HepG2 (cell line): ENCODE data around the gene CCDC9B. TPM values are rescaled to one million over a fixed set of nuclear protein-coding genes. Genes with fewer than 3 reads are reported as not detected.

Source experiments
- BCL6 ChIP-seq: IDR thresholded peaks from 2 replicates; pipeline ENCODE4 v1.6.1; 2016; ENCODE audit warnings: missing genetic modification reagents, missing compliant biosample characterization
- BRCA1 ChIP-seq: sonication (generic); formaldehyde crosslinking; IDR thresholded peaks from 2 replicates; pipeline ENCODE4 v1.4.0; 2020; ENCODE audit warnings: missing genetic modification reagents
- DPF2 ChIP-seq: sonication (generic); formaldehyde crosslinking; IDR thresholded peaks from 2 replicates; pipeline ENCODE4 v1.4.0; 2020; ENCODE audit warnings: mild to moderate bottlenecking, low read depth, missing genetic modification reagents, borderline replicate concordance
- ETV6 ChIP-seq: sonication (generic); formaldehyde crosslinking; conservative IDR thresholded peaks from 2 replicates; pipeline ENCODE4 v1.4.0; 2020; ENCODE audit warnings: missing genetic modification reagents
- GABPA ChIP-seq, 2 experiments: IDR thresholded peaks; 2 replicates each; pipeline ENCODE4 v1.6.1; 2011 to 2016; ENCODE audit warnings: low read depth in 2 of 2, low read length in 1 of 2, missing biosample characterization in 1 of 2, missing genetic modification characterization in 1 of 2
- KLF6 ChIP-seq: IDR thresholded peaks from 2 replicates; pipeline ENCODE4 v1.8.0; 2016; ENCODE audit warnings: missing biosample characterization, missing genetic modification reagents
- MAZ ChIP-seq, 2 experiments: sonication (generic) in 1 of 2; formaldehyde crosslinking in 1 of 2; IDR thresholded peaks; 2 replicates each; pipeline versions ENCODE4 v1.5.0 to v1.6.1; 2012 to 2020; ENCODE audit warnings: low read depth in 2 of 2, mild to moderate bottlenecking in 2 of 2, borderline replicate concordance in 1 of 2, improper control_type of control experiment in 1 of 2, low read length in 1 of 2, missing genetic modification reagents in 1 of 2, moderate library complexity in 1 of 2
- RFX5 ChIP-seq: IDR thresholded peaks from 2 replicates; pipeline ENCODE4 v1.6.1; 2011; ENCODE audit warnings: low read depth, low read length, improper control_type of control experiment
- SIN3A ChIP-seq: IDR thresholded peaks from 2 replicates; pipeline ENCODE4 v1.6.1; 2011; ENCODE audit warnings: low read depth, mild to moderate bottlenecking, control low read depth, low read length, borderline replicate concordance
- ZBTB7B ChIP-seq: sonication (generic); formaldehyde crosslinking; IDR thresholded peaks from 2 replicates; pipeline ENCODE4 v1.4.0; 2020; ENCODE audit warnings: missing genetic modification reagents
- ZFP82 ChIP-seq: sonication (generic); formaldehyde crosslinking; IDR thresholded peaks from 2 replicates; pipeline ENCODE4 v1.5.1; 2020; ENCODE audit warnings: mild to moderate bottlenecking, missing genetic modification reagents, borderline replicate concordance
- ZNF10 ChIP-seq: sonication (generic); formaldehyde crosslinking; IDR thresholded peaks from 2 replicates; pipeline ENCODE4 v1.4.0; 2020; ENCODE audit warnings: mild to moderate bottlenecking, low read depth, missing genetic modification reagents, borderline replicate concordance
- ZNF234 ChIP-seq: sonication (generic); formaldehyde crosslinking; conservative IDR thresholded peaks from 2 replicates; pipeline ENCODE4 v1.5.1; 2020; ENCODE audit warnings: mild to moderate bottlenecking, missing genetic modification reagents
- ZNF468 ChIP-seq: sonication (generic); formaldehyde crosslinking; IDR thresholded peaks from 2 replicates; pipeline ENCODE4 v1.8.0; 2022; ENCODE audit warnings: mild to moderate bottlenecking, moderate library complexity, missing genetic modification reagents
- polyA plus RNA-seq, 8 experiments: library from polyadenylated mRNA; depleted of rRNA in 3 of 8; stranded (reverse) in 7 of 8; unstranded in 1 of 8; fragments of >200 nt; fragmentation: Illumina TruSeq in 4 of 8; extraction: Trizol in 4 of 8; gene quantifications; 2 replicates each; pipeline versions ENCODE4 v1.2.1 to v1.2.3, GENCODE V29; 2011 to 2016; ENCODE audit warnings: low read depth in 4 of 8, missing spikeins in 1 of 8, mixed read lengths in 1 of 8; ENCODE audit not compliant: insufficient read depth in 1 of 8
- total RNA-seq, 5 experiments: library from RNA; depleted of rRNA; stranded (reverse); fragments of >200 nt; fragmentation: Illumina TruSeq; extraction: Trizol; gene quantifications; 2 replicates each; pipeline ENCODE4 v1.2.3, GENCODE V29; 2016; ENCODE audit warnings: low read depth in 1 of 5
- TF ChIP-seq, protein P1 (sequence below), 2 experiments: IDR thresholded peaks; 2 replicates each; pipeline ENCODE4 v1.6.1; 2011 to 2012; ENCODE audit warnings: low read length in 2 of 2, borderline replicate concordance in 1 of 2, low read depth in 1 of 2, mild to moderate bottlenecking in 1 of 2, moderate library complexity in 1 of 2
- TF ChIP-seq, protein P2 (sequence below): sonication (generic); formaldehyde crosslinking; IDR thresholded peaks from 2 replicates; pipeline ENCODE4 v1.5.1; 2020; ENCODE audit warnings: mild to moderate bottlenecking, moderate library complexity, missing genetic modification reagents
- TF ChIP-seq, protein P3 (sequence below): sonication (generic); formaldehyde crosslinking; IDR thresholded peaks from 2 replicates; pipeline ENCODE4 v1.4.0; 2020; ENCODE audit warnings: missing genetic modification reagents, mild to moderate bottlenecking, borderline replicate concordance
- TF ChIP-seq, protein P4 (sequence below): sonication (generic); formaldehyde crosslinking; IDR thresholded peaks from 2 replicates; pipeline ENCODE4 v1.4.0; 2020; ENCODE audit warnings: mild to moderate bottlenecking, missing genetic modification reagents
- TF ChIP-seq, protein P5 (sequence below): sonication (generic); formaldehyde crosslinking; IDR thresholded peaks from 2 replicates; pipeline ENCODE4 v1.5.0; 2020; ENCODE audit warnings: missing genetic modification reagents

CCDC9B gene
- total and polyA plus RNA-seq, 2 of the 13 experiments (the other 11 are each of a cell fraction or from before 2014, with no cell fraction given): 0.98 to 1.6 TPM

DNA sequence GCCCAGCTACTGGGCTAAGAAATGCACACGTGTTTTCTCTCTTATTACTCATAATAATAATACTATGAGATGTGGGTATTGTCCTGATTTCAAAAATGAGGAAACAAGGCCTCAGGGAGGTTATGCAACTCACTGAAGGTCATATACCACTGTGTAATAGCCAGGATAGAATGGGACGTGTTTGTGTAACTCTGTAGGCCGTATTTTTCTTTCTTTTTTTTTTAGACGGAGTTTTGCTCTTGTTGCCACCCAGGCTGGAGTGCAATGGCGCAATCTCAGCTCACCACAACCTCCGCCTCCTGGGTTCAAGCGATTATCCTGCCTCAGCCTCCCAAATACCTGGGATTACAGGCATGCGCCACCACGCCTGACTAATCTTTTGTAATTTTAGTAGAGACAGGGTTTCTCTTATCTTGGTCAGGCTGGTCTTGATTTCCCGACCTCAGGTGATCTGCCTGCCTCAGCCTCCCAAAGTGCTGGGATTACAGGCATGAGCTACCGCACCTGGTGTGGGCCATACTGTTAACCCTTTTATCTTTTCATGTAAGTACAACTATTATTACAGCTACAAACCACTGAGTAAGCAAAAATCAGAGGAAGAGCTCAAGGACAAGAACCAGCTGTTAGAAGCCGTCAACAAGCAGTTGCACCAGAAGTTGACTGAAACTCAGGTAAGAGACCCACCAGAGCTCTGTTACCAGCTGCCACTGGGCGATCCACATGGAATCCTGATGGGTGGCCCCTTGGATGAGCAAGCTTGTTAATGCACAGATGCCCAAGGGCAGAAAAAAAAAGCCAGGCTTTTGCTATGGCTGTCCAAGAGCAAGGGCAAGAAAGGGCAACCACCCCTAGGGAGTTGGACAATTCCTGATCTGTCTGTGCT is 48.4 kb upstream of the CCDC9B start (continued):
- TF ChIP-seq, protein P1, sequence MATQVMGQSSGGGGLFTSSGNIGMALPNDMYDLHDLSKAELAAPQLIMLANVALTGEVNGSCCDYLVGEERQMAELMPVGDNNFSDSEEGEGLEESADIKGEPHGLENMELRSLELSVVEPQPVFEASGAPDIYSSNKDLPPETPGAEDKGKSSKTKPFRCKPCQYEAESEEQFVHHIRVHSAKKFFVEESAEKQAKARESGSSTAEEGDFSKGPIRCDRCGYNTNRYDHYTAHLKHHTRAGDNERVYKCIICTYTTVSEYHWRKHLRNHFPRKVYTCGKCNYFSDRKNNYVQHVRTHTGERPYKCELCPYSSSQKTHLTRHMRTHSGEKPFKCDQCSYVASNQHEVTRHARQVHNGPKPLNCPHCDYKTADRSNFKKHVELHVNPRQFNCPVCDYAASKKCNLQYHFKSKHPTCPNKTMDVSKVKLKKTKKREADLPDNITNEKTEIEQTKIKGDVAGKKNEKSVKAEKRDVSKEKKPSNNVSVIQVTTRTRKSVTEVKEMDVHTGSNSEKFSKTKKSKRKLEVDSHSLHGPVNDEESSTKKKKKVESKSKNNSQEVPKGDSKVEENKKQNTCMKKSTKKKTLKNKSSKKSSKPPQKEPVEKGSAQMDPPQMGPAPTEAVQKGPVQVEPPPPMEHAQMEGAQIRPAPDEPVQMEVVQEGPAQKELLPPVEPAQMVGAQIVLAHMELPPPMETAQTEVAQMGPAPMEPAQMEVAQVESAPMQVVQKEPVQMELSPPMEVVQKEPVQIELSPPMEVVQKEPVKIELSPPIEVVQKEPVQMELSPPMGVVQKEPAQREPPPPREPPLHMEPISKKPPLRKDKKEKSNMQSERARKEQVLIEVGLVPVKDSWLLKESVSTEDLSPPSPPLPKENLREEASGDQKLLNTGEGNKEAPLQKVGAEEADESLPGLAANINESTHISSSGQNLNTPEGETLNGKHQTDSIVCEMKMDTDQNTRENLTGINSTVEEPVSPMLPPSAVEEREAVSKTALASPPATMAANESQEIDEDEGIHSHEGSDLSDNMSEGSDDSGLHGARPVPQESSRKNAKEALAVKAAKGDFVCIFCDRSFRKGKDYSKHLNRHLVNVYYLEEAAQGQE (IDR thresholded peaks at IDR 0.05; ENCODE audit: borderline replicate concordance in 1 of 2, low read depth in 1 of 2, low read length in 2 of 2): no peak
- no peak for TF ChIP-seq ZNF234 (CRISPR knock-in tag)
- no peak for TF ChIP-seq BCL6
- no peak for TF ChIP-seq ZFP82 (CRISPR knock-in tag)
- no peak for TF ChIP-seq KLF6 (CRISPR knock-in tag)
- no peak for TF ChIP-seq DPF2 (CRISPR knock-in tag)
- TF ChIP-seq SIN3A: no peak
- TF ChIP-seq, protein P2, sequence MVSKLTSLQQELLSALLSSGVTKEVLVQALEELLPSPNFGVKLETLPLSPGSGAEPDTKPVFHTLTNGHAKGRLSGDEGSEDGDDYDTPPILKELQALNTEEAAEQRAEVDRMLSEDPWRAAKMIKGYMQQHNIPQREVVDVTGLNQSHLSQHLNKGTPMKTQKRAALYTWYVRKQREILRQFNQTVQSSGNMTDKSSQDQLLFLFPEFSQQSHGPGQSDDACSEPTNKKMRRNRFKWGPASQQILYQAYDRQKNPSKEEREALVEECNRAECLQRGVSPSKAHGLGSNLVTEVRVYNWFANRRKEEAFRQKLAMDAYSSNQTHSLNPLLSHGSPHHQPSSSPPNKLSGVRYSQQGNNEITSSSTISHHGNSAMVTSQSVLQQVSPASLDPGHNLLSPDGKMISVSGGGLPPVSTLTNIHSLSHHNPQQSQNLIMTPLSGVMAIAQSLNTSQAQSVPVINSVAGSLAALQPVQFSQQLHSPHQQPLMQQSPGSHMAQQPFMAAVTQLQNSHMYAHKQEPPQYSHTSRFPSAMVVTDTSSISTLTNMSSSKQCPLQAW (CRISPR knock-in tag): no peak
- no peak for TF ChIP-seq ZBTB7B (CRISPR knock-in tag)
- TF ChIP-seq RFX5: 0 out of 2 replicates have a peak, but pooled peaks have one; percentile 7
- TF ChIP-seq ETV6 (CRISPR knock-in tag): no peak
- TF ChIP-seq, protein P3, sequence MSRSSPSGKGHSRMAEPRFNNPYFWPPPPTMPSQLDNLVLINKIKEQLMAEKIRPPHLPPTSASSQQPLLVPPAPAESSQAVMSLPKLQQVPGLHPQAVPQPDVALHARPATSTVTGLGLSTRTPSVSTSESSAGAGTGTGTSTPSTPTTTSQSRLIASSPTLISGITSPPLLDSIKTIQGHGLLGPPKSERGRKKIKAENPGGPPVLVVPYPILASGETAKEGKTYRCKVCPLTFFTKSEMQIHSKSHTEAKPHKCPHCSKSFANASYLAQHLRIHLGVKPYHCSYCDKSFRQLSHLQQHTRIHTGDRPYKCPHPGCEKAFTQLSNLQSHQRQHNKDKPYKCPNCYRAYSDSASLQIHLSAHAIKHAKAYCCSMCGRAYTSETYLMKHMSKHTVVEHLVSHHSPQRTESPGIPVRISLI (CRISPR knock-in tag): no peak; the same call in 1 of the 2 replicates
- TF ChIP-seq, protein P4, sequence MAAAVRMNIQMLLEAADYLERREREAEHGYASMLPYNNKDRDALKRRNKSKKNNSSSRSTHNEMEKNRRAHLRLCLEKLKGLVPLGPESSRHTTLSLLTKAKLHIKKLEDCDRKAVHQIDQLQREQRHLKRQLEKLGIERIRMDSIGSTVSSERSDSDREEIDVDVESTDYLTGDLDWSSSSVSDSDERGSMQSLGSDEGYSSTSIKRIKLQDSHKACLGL: no peak
- no peak for TF ChIP-seq GABPA (IDR thresholded peaks at IDR 0.05; ENCODE audit: low read depth, low read length)
- no peak for TF ChIP-seq GABPA (CRISPR knock-in tag; IDR thresholded peaks at IDR 0.05; ENCODE audit: low read depth)
- no peak for TF ChIP-seq BRCA1 (CRISPR knock-in tag)
- TF ChIP-seq, protein P5, sequence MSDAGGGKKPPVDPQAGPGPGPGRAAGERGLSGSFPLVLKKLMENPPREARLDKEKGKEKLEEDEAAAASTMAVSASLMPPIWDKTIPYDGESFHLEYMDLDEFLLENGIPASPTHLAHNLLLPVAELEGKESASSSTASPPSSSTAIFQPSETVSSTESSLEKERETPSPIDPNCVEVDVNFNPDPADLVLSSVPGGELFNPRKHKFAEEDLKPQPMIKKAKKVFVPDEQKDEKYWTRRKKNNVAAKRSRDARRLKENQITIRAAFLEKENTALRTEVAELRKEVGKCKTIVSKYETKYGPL (CRISPR knock-in tag): peak; percentile 88; the same call in 1 of the 2 replicates
- TF ChIP-seq MAZ (IDR thresholded peaks at IDR 0.05; ENCODE audit: borderline replicate concordance, low read depth, low read length): no peak
- TF ChIP-seq MAZ (CRISPR knock-in tag; IDR thresholded peaks at IDR 0.05; ENCODE audit: low read depth): no peak
- no peak for TF ChIP-seq ZNF468 (CRISPR knock-in tag)
- TF ChIP-seq ZNF10 (CRISPR knock-in tag): no peak
